Hindlimb muscle (tissue), 1 donor: ENCODE data around the gene EPHA1. TPM values are rescaled to one million over a fixed set of nuclear protein-coding genes. Genes with fewer than 3 reads are reported as not detected.
"Not testable (repeated sequence)": the region's sequence is repeated elsewhere in the genome, so short reads cannot be mapped to it uniquely, and the experiment has no call there.

Experiments used
- DNase-seq: peaks from one replicate; pipeline ENCODE4 v3.0.0-alpha.2; 2013
- polyA plus RNA-seq: library from polyadenylated mRNA; unstranded; fragments of 120-200 nt; gene quantifications from one replicate; pipeline ENCODE4 v1.2.1, GENCODE V29; 2013; ENCODE audit not compliant: insufficient read length

The EPHA1 gene
- polyA plus RNA-seq, 1 donor = 5.8 TPM

- DNase-seq = no peak
Measured at GRCh38 chr7:143401265-143401664, 7.4 kb downstream of the EPHA1 start.

DNA sequence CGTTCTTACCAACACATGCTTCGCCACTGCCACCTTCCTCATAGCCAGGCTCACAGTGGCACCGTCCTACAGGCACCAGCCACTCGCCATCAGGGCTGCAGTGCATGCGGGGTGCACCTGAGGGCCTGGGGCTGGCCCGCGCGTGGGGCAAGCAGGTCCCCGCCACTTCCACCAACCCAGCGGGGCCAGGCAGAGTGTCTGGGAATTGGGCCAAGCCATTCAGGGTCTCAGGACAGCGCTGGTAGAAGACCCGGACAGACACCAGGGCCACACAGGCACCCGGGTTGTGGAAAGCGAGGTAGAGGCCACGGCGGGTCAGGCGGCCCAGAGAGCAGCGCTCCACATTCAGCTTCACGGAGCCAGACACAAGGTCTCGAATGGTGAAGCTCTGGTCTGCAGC lies 9.0 kb downstream of the EPHA1 start:
- no peak for DNase-seq

- DNase-seq = no peak
Measured at GRCh38 chr7:143399151-143399550, 9.5 kb downstream of the EPHA1 start.

DNA sequence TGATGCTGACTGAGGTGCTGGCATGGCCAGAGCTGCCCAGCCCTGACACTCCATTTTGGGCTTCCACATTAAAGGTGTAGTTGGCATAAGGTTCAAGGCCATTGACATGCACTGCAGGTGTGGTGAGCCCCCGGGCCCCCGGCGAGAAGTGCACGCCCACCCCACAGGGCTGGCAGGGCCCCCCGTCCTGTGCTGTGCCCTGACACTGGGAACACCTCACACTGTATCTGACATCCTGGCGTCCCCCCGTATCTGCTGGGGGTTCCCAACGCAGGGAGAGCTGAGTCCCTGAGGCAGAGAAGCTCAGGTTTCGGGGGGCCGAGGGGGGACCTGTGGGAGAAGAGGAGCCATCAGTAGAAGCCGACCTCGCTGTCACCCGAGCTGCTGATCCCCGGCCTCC lies 10.0 kb downstream of the EPHA1 start:
- DNase-seq = no peak

- DNase-seq = no peak
Measured at GRCh38 chr7:143397710-143398530, 10.7 kb downstream of the EPHA1 start.

- DNase-seq = no peak
Measured at GRCh38 chr7:143396625-143397556, 11.8 kb downstream of the EPHA1 start.

GRCh38 chr7:143396182-143396581 lies 12.5 kb downstream of the EPHA1 start:
- DNase-seq = no peak

GRCh38 chr7:143395187-143396149 lies 13.2 kb downstream of the EPHA1 start:
- no peak for DNase-seq

DNA sequence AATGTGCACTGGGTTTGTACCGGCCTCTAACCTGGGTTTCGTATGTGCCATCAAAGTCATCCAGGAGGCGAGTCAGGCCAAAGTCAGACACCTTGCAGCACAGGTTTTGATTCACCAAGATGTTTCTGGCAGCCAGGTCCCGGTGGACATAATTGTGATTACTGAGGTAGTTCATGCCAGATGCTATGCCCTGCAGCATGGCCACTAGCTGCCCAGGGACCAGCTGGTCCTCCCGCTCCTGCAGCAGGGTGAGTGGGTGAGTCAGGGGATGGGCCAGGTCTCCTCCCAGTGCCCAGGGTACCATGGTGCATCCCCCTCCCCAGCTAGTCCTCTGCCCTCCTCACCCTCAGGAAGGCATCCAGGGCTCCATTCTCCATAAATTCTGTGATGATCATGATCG lies 13.9 kb downstream of the EPHA1 start:
- DNase-seq = no peak

GRCh38 chr7:143394068-143394467 lies 14.6 kb downstream of the EPHA1 start:
- no peak for DNase-seq

- DNase-seq = no peak
Measured at GRCh38 chr7:143393267-143394041, 15.2 kb downstream of the EPHA1 start.

DNA sequence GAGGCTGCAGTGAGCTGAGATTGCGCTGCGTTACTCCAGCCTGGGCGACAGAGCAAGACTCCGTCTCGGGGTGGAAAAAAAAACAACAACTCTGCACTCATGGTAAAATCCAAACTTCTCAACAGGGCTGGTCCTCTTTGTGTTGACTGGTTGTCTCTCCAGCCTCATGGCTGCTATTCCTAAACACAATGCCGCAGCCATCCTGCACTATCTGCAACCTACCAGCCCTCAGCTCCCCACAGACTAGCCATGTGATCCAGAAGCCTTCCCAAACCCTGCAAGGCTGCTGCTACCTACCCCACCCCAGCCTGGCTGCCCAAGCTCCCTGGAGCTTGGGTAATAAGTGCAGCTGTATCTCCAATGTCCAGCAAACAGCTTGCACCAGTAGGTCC lies 15.8 kb downstream of the EPHA1 start:
- DNase-seq = no peak

DNA sequence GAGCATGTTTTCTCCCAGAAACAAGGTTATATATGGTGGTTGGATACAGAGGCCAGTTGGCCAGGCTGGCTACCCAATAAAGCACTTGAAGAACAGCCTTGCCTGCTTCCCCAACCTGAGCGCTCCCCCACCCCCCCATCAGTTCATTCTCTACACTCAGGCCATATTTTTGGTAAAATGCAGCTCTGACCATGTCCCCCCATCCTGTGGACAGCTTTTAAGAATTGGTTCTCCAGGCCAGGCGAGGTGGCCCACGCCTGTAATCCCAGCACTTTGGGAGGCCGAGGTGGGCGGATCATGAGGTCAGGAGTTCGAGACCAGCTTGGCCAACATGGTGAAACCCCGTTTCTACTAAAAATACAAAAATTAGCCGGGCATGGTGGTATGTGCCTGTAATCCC lies 16.2 kb downstream of the EPHA1 start:
- DNase-seq = not testable (repeated sequence)

GRCh38 chr7:143391462-143392404 lies 16.9 kb downstream of the EPHA1 start:
- DNase-seq = peak; percentile 49

DNA sequence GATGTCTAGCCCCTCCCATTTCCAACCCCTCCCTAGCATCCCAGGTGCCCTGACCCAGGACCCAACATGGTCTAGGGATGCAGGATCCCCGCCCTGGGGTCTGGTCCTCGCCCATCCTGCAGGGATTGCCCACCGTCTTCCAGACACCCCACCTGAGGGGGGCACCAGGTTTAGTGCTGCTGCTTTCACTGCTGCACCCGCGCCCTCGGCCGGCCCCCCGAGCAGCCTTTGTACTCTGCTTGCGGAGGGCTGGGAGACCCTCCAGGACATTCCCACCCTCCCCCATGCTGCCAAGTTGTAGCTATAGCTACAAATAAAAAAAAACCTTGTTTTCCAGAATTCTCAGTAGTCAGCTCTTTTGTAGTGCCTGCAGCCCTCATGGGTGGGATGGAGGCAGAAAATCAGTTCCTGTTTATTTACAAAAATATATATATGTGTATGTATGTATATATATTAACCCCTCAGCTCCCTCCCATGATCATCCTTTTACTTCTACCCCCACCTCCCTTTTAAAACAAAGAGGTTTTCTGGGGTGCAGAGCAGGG lies 17.8 kb downstream of the EPHA1 start:
- no peak for DNase-seq

DNA sequence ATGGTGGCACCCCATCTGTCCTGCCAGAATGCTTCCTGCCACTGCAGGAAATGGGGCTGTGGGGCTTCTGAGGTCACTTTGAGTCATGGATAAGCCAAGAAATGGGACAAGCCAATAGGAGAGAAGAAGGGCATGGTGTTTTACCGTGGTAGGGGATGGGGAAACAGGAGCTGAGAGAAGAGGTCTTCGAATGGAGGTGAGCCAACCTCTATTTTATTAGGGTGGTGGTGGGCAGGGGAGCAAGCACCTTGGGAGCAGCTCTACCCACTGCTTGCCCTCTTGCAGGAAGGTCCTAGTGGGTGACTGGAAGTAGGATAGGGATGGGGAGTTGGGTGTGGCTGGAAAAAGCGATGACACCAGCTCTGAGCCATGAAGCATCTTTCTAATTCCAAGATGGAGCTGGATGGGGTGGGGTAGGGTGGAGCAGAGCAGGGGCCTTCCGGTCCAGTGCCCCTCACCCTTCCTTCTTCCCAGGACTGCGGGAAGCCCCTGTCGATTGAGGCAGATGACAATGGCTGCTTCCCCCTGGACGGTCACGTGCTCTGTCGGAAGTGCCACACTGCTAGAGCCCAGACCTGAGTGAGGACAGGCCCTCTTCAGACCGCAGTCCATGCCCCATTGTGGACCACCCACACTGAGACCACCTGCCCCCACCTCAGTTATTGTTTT lies 18.4 kb downstream of the EPHA1 start:
- DNase-seq = no peak

DNA sequence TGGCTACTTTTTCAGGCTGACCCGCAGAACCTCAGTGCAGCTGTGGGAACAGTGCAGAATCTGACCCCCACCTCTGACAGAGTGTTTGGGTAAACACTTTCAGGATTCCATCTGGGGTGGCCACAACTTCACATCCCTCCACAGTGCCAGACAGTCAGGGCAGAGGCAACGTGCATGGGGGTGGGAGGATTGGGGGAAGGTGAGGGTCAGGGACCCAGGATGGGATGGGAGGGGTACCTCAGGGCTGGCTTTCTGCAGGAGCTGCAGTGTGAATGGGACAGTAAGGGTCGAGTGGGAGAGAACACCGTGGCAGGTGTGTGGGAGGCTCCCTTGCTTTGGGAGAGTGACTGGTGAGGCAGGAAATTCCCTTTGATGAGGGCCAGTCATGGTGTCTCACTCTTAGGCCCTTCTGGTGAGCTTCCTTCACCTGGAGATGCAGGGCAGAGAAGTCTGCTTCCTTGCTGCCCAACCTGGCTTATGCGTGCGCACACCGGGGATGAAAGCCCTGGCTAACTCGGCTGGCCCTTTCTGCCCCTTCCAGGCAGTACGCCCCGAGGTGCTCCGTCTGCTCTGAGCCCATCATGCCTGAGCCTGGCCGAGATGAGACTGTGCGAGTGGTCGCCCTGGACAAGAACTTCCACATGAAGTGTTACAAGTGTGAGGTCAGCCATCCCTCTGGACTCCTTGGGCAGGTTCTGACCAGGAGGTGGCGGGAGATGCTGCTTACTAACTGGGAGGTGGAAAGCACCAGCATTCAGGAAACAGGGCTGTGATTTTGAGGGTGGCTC lies 19.1 kb downstream of the EPHA1 start:
- no peak for DNase-seq

- no peak for DNase-seq
Measured at GRCh38 chr7:143388491-143389101, 20.1 kb downstream of the EPHA1 start.
